Smooth muscle cell (in vitro differentiated cells): ENCODE data around the gene RFX2. TPM values are rescaled to one million over a fixed set of nuclear protein-coding genes. Genes with fewer than 3 reads are reported as not detected.
A peak's percentile ranks its signal among the peaks of the same experiment; 100 is the strongest.

Experiments used
- DNase-seq: peaks from one replicate; lab custom pipeline; 2025; ENCODE audit not compliant: unreplicated experiment; lab: John Stamatoyannopoulos, UW
- H2AFZ ChIP-seq: fragments of 200-600 bp; sonication (generic); 2 replicates; pipeline ENCODE4 v1.6.0; 2016; ENCODE audit warnings: antibody characterized with exemption, low read depth, mild to moderate bottlenecking
- H3F3A ChIP-seq: fragments of 200-600 bp; sonication (generic); 2 replicates; pipeline ENCODE4 v1.6.0; 2017; ENCODE audit warnings: antibody characterized with exemption, low read depth
- H3K27ac ChIP-seq: fragments of 200-600 bp; sonication (generic); 2 replicates; pipeline ENCODE4 v1.5.1; 2016; ENCODE audit warnings: low read depth, mild to moderate bottlenecking
- H3K27me3 ChIP-seq: fragments of 200-600 bp; sonication (generic); 2 replicates; pipeline ENCODE4 v1.6.1; 2016; ENCODE audit warnings: low read depth, mild to moderate bottlenecking
- H3K36me3 ChIP-seq: fragments of 200-600 bp; sonication (generic); 2 replicates; pipeline ENCODE4 v1.5.1; 2016; ENCODE audit warnings: low read depth
- H3K4me1 ChIP-seq: fragments of 200-600 bp; sonication (generic); 2 replicates; pipeline ENCODE4 v1.5.1; 2016; ENCODE audit warnings: low read depth
- H3K4me2 ChIP-seq: fragments of 200-600 bp; sonication (generic); 2 replicates; pipeline ENCODE4 v1.6.0; 2016; ENCODE audit warnings: mild to moderate bottlenecking
- H3K4me3 ChIP-seq: fragments of 200-600 bp; sonication (generic); 2 replicates; pipeline ENCODE4 v1.5.1; 2016; ENCODE audit warnings: mild to moderate bottlenecking
- H3K79me2 ChIP-seq: fragments of 200-600 bp; sonication (generic); 2 replicates; pipeline ENCODE4 v1.6.0; 2016; ENCODE audit warnings: low read depth, mild to moderate bottlenecking
- H3K9ac ChIP-seq: fragments of 200-600 bp; sonication (generic); 2 replicates; pipeline ENCODE4 v1.6.0; 2016; ENCODE audit warnings: low read depth
- H3K9me3 ChIP-seq: fragments of 200-600 bp; sonication (generic); replicated peaks from 2 replicates; pipeline ENCODE4 v1.5.1; 2016; ENCODE audit warnings: low read depth
- H4K20me1 ChIP-seq: fragments of 200-600 bp; sonication (generic); 2 replicates; pipeline ENCODE4 v1.6.0; 2016; ENCODE audit warnings: low read depth
- CTCF ChIP-seq: fragments of 200-600 bp; sonication (generic); IDR thresholded peaks from 2 replicates; pipeline ENCODE4 v1.5.1; 2017; ENCODE audit warnings: borderline replicate concordance, mild to moderate bottlenecking, antibody characterized with exemption; ENCODE audit not compliant: insufficient read depth, poor library complexity, severe bottlenecking
- WGBS: methylation state at CpG from one replicate; pipeline ENCODE4 v1.1.7; 2016; ENCODE audit warnings: low lambda C conversion rate; 5-methylcytosine and 5-hydroxymethylcytosine counted together
- polyA plus RNA-seq: library from polyadenylated mRNA; unstranded; fragments of >200 nt; fragmentation: Nextera tagmentation; extraction: Ambion mirVana; gene quantifications from 2 replicates; pipeline ENCODE4 v1.2.1, GENCODE V29; 2016
- total RNA-seq: library from RNA; depleted of rRNA; stranded (reverse); fragments of >200 nt; gene quantifications from 2 replicates; pipeline ENCODE4 v1.2.3, GENCODE V29; 2014

Gene RFX2
- total and polyA plus RNA-seq, 2 experiments from 2014 or later: 4.7 to 7.5 TPM

- Histone ChIP-seq H3K79me2 (no peaks in the 10 kb centered on the region), H3K9me3 (no peaks in the 10 kb centered on the region), H3K4me1 (peaks cover 15% of the 10 kb centered on the region), H3K4me2 (no peak overlapping the region), H3K27me3 (no peaks in the 10 kb centered on the region), H3K9ac (no peak overlapping the region), H3K4me3 (no peak overlapping the region), H2AFZ (no peak overlapping the region), H4K20me1 (no peaks in the 10 kb centered on the region), H3K36me3 (no peaks in the 10 kb centered on the region), H3F3A (peaks cover 11% of the 10 kb centered on the region), H3K27ac (no peak overlapping the region)
- 92% methylated on average over 11 of the region's 11 CpGs for WGBS
- DNase-seq: no peak
- TF ChIP-seq CTCF: no peak
These were observed 4.9 kb downstream of the RFX2 start for GRCh38 chr19:6105444-6105843.

- DNase-seq: no peak
- peaks cover 7% of the 10 kb centered on the region for H3F3A ChIP-seq
- no peaks in the 10 kb centered on the region for H3K27me3 ChIP-seq
- H3K79me2 ChIP-seq: no peaks in the 10 kb centered on the region
- H3K4me3 ChIP-seq: no peak overlapping the region
- 85% methylated on average over 4 of the region's 4 CpGs for WGBS
- no peaks in the 10 kb centered on the region for H3K9me3 ChIP-seq
- TF ChIP-seq CTCF: no peak
- no peaks in the 10 kb centered on the region for H4K20me1 ChIP-seq
- H3K4me2 ChIP-seq: no peak overlapping the region
- H2AFZ ChIP-seq: no peak overlapping the region
- H3K4me1 ChIP-seq: peaks cover 5% of the 10 kb centered on the region
- no peaks in the 10 kb centered on the region for H3K36me3 ChIP-seq
- H3K9ac ChIP-seq: no peak overlapping the region
- no peak overlapping the region for H3K27ac ChIP-seq
These were observed 6.4 kb downstream of the RFX2 start for GRCh38 chr19:6103894-6104293.

- Histone ChIP-seq H3F3A (peaks cover 2% of the 10 kb centered on the region), H2AFZ (no peak overlapping the region), H3K9me3 (no peaks in the 10 kb centered on the region), H3K4me2 (no peak overlapping the region), H4K20me1 (no peaks in the 10 kb centered on the region), H3K9ac (no peak overlapping the region), H3K4me1 (no peaks in the 10 kb centered on the region), H3K27me3 (no peaks in the 10 kb centered on the region), H3K36me3 (no peaks in the 10 kb centered on the region), H3K4me3 (no peak overlapping the region), H3K27ac (peak overlapping the region; percentile 7), H3K79me2 (no peaks in the 10 kb centered on the region)
- WGBS: 45% methylated on average over 3 of the region's 3 CpGs
- no peak for DNase-seq
- no peak for TF ChIP-seq CTCF
These were observed 7.1 kb downstream of the RFX2 start for GRCh38 chr19:6103217-6103644.

- no peaks in the 10 kb centered on the region for H4K20me1 ChIP-seq
- 90% methylated on average over 3 of the region's 3 CpGs for WGBS
- no peaks in the 10 kb centered on the region for H3K79me2 ChIP-seq
- H3K4me1 ChIP-seq: no peaks in the 10 kb centered on the region
- H3K36me3 ChIP-seq: no peaks in the 10 kb centered on the region
- H2AFZ ChIP-seq: no peak overlapping the region
- no peak overlapping the region for H3K4me3 ChIP-seq
- H3K27me3 ChIP-seq: no peaks in the 10 kb centered on the region
- no peak overlapping the region for H3K9ac ChIP-seq
- H3K9me3 ChIP-seq: no peaks in the 10 kb centered on the region
- H3K27ac ChIP-seq: no peak overlapping the region
- no peak for DNase-seq
- TF ChIP-seq CTCF: no peak
- H3K4me2 ChIP-seq: no peak overlapping the region
- H3F3A ChIP-seq: no peaks in the 10 kb centered on the region
These were observed 8.3 kb downstream of the RFX2 start for GRCh38 chr19:6101991-6102390.
